ENCODE measurements around the gene ANO5.

Gene ANO5

DNA sequence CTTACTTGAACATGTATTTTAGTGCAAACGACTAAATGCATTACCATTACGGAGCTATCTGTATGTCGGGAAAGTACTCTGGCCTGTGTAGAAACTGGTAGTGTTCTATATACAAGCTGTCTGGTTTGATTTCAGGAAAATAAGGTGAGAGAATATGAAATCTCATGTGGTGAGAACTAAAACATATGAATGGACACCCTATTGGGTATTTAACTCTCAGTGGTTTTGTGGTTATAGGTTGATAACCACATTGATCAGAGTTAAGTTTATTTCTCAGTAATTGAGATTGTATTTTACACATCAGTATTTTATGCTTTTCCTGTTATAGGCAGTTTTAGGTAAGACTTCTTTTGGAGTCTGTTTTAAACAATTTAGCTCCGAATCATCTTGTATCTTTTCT is 10.4 kb downstream of the ANO5 start:
- TF ChIP-seq, protein P1, sequence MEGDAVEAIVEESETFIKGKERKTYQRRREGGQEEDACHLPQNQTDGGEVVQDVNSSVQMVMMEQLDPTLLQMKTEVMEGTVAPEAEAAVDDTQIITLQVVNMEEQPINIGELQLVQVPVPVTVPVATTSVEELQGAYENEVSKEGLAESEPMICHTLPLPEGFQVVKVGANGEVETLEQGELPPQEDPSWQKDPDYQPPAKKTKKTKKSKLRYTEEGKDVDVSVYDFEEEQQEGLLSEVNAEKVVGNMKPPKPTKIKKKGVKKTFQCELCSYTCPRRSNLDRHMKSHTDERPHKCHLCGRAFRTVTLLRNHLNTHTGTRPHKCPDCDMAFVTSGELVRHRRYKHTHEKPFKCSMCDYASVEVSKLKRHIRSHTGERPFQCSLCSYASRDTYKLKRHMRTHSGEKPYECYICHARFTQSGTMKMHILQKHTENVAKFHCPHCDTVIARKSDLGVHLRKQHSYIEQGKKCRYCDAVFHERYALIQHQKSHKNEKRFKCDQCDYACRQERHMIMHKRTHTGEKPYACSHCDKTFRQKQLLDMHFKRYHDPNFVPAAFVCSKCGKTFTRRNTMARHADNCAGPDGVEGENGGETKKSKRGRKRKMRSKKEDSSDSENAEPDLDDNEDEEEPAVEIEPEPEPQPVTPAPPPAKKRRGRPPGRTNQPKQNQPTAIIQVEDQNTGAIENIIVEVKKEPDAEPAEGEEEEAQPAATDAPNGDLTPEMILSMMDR (IDR thresholded peaks at IDR 0.05; ENCODE audit: low read depth, low read length, poor library complexity, severe bottlenecking) = no peak
- TF ChIP-seq EZH2phosphoT487 (IDR thresholded peaks at IDR 0.05; ENCODE audit: borderline replicate concordance, low read length) = no peak
- Histone ChIP-seq H3K9me3 (ENCODE audit: control insufficient read depth, insufficient read depth, low read length) (no peaks in the 10 kb centered on the region), H3F3A (ENCODE audit: control insufficient read depth, insufficient read depth) (no peaks in the 10 kb centered on the region), H3K4me2 (ENCODE audit: low read length) (no peak overlapping the region), H3K27me3 (ENCODE audit: control insufficient read depth, low read length) (no peaks in the 10 kb centered on the region), H4K20me1 (ENCODE audit: control insufficient read depth, insufficient read depth, low read depth, low read length) (no peaks in the 10 kb centered on the region), H3K27ac (ENCODE audit: low read depth, low read length) (no peak overlapping the region), H3K4me3 (ENCODE audit: low read length) (no peak overlapping the region), H3K79me2 (ENCODE audit: control insufficient read depth, low read length) (no peaks in the 10 kb centered on the region), H3K9me2 (replicated peaks; ENCODE audit: control insufficient read depth, low read length) (no peaks in the 10 kb centered on the region), H3K36me3 (ENCODE audit: control insufficient read depth, low read length) (no peaks in the 10 kb centered on the region), H3K4me1 (ENCODE audit: control insufficient read depth, low read length) (no peaks in the 10 kb centered on the region)

- no peak overlapping the region for H3K4me2 ChIP-seq (ENCODE audit: low read length)
- no peaks in the 10 kb centered on the region for H3K27me3 ChIP-seq (ENCODE audit: control insufficient read depth, low read length)
- H4K20me1 ChIP-seq (ENCODE audit: control insufficient read depth, insufficient read depth, low read depth, low read length) = no peaks in the 10 kb centered on the region
- H3F3A ChIP-seq (ENCODE audit: control insufficient read depth, insufficient read depth) = no peaks in the 10 kb centered on the region
- no peaks in the 10 kb centered on the region for H3K79me2 ChIP-seq (ENCODE audit: control insufficient read depth, low read length)
- H3K36me3 ChIP-seq (ENCODE audit: control insufficient read depth, low read length) = no peaks in the 10 kb centered on the region
- no peak overlapping the region for H3K27ac ChIP-seq (ENCODE audit: low read depth, low read length)
- H3K9me2 ChIP-seq (replicated peaks; ENCODE audit: control insufficient read depth, low read length) = no peaks in the 10 kb centered on the region
- H3K9me3 ChIP-seq (ENCODE audit: control insufficient read depth, insufficient read depth, low read length) = no peaks in the 10 kb centered on the region
- H3K4me3 ChIP-seq (ENCODE audit: low read length) = no peak overlapping the region
- TF ChIP-seq, protein P1 (IDR thresholded peaks at IDR 0.05; ENCODE audit: low read depth, low read length, poor library complexity, severe bottlenecking) = no peak
- TF ChIP-seq EZH2phosphoT487 (IDR thresholded peaks at IDR 0.05; ENCODE audit: borderline replicate concordance, low read length) = no peak
- H3K4me1 ChIP-seq (ENCODE audit: control insufficient read depth, low read length) = no peaks in the 10 kb centered on the region
These were observed 14.3 kb downstream of the ANO5 start for GRCh38 chr11:22207162-22207561.

DNA sequence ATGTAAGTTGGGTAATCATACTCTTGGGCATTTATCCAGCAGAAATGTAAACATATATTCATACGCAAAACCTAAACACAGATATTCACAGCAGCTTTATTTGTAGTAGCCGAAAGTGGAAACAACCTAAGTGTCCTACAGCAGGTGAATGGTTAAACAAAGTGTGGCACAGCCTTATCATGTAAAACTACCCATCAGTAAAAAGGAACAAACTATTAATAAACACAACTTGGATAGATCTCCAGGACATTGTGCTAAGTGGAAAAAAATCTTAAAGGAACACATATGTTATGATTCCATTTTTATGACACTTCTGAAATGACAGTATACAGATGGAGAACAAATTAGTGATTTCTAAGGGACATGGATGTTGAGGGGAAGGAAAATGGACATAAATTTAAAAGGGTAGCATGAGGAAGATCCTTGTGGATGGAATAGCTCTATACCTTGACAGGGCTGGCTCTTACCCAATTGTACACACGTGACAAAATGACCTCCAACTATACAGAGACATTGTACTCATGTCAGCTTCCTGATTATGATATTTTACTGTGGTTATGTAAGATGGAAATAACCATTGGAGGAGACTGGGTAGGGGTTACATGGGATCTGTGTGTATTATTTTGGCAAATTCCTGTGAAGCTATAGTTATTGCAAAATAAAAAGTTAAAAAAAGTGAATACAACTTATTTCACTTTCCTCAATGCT is 15.4 kb downstream of the ANO5 start:
- Histone ChIP-seq H3K4me1 (ENCODE audit: control insufficient read depth, low read length) (no peaks in the 10 kb centered on the region), H3K36me3 (ENCODE audit: control insufficient read depth, low read length) (no peaks in the 10 kb centered on the region), H3K9me2 (replicated peaks; ENCODE audit: control insufficient read depth, low read length) (no peaks in the 10 kb centered on the region), H3K27me3 (ENCODE audit: control insufficient read depth, low read length) (no peaks in the 10 kb centered on the region), H4K20me1 (ENCODE audit: control insufficient read depth, insufficient read depth, low read depth, low read length) (no peaks in the 10 kb centered on the region), H3F3A (ENCODE audit: control insufficient read depth, insufficient read depth) (no peaks in the 10 kb centered on the region), H3K27ac (ENCODE audit: low read depth, low read length) (no peak overlapping the region), H3K9me3 (ENCODE audit: control insufficient read depth, insufficient read depth, low read length) (no peaks in the 10 kb centered on the region), H3K79me2 (ENCODE audit: control insufficient read depth, low read length) (no peaks in the 10 kb centered on the region), H3K4me3 (ENCODE audit: low read length) (no peak overlapping the region), H3K4me2 (ENCODE audit: low read length) (no peak overlapping the region)
- TF ChIP-seq EZH2phosphoT487 (IDR thresholded peaks at IDR 0.05; ENCODE audit: borderline replicate concordance, low read length) = no peak
- TF ChIP-seq, protein P1 (IDR thresholded peaks at IDR 0.05; ENCODE audit: low read depth, low read length, poor library complexity, severe bottlenecking) = no peak

Data from DOHH2 (cell line).